GM18526 (cell line): Measurements from ENCODE around the gene PCP4L1.
A peak's percentile ranks its signal among the peaks of the same experiment; 100 is the strongest.

Experiments
- POLR2A ChIP-seq: IDR thresholded peaks from 3 replicates; pipeline ENCODE4 v1.6.1; 2011; ENCODE audit not compliant: insufficient read length; ENCODE audit errors: extremely low read depth

Gene PCP4L1

GRCh38 chr1:161225534-161226319 lies 32.8 kb upstream of the PCP4L1 start, which contains the start of gene TOMM40L:
TSS of gene TOMM40L (plus strand) at chr1:161226060. CDS start at chr1:161226490, 430 bp downstream.
- TF ChIP-seq POLR2A: peak; percentile 58

- TF ChIP-seq POLR2A: no peak
These were observed 32.2 kb upstream of the PCP4L1 start for GRCh38 chr1:161226320-161226711.

- TF ChIP-seq POLR2A: no peak
These were observed 31.8 kb upstream of the PCP4L1 start for GRCh38 chr1:161226759-161227158.

GRCh38 chr1:161227196-161227871 lies 31.2 kb upstream of the PCP4L1 start:
- TF ChIP-seq POLR2A: no peak

- TF ChIP-seq POLR2A: no peak
These were observed 30.5 kb upstream of the PCP4L1 start for GRCh38 chr1:161228032-161228431.

- TF ChIP-seq POLR2A: no peak
These were observed 28.6 kb upstream of the PCP4L1 start for GRCh38 chr1:161229896-161230295.

GRCh38 chr1:161230762-161231161 lies 27.8 kb upstream of the PCP4L1 start:
- no peak for TF ChIP-seq POLR2A

GRCh38 chr1:161233102-161233501 lies 25.4 kb upstream of the PCP4L1 start:
- TF ChIP-seq POLR2A: no peak

GRCh38 chr1:161235957-161236775 lies 22.4 kb upstream of the PCP4L1 start:
- no peak for TF ChIP-seq POLR2A

GRCh38 chr1:161238039-161238473 lies 20.5 kb upstream of the PCP4L1 start, which contains the start of gene NR1I3:
TSS of gene NR1I3 (minus strand) at chr1:161238203. CDS start at chr1:161236565, 1,638 bp downstream.
- no peak for TF ChIP-seq POLR2A

- TF ChIP-seq POLR2A: no peak
These were observed 16.9 kb upstream of the PCP4L1 start for GRCh38 chr1:161241682-161242081.

GRCh38 chr1:161242313-161242712 lies 16.2 kb upstream of the PCP4L1 start:
- TF ChIP-seq POLR2A: no peak

GRCh38 chr1:161244888-161245287 lies 13.7 kb upstream of the PCP4L1 start:
- TF ChIP-seq POLR2A: no peak

GRCh38 chr1:161250829-161251228 lies 7.7 kb upstream of the PCP4L1 start:
- no peak for TF ChIP-seq POLR2A

- TF ChIP-seq POLR2A: no peak
These were observed 7.0 kb upstream of the PCP4L1 start for GRCh38 chr1:161251579-161251978.
